Lower leg skin (tissue), 4 donors: Measurements from ENCODE around the gene PTGDS. TPM values are rescaled to one million over a fixed set of nuclear protein-coding genes. Genes with fewer than 3 reads are reported as not detected.

Experiments
- DNase-seq, 2 donors: peaks; one replicate each; pipeline ENCODE4 v3.0.0-alpha.2; 2019; ENCODE audit warnings: low spot score in 2 of 2
- H3K4me3 ChIP-seq: fragments of 200-600 bp; sonication (generic); 2 replicates; pipeline ENCODE4 v1.5.1; 2017; ENCODE audit warnings: mild to moderate bottlenecking, low read depth; ENCODE audit not compliant: poor library complexity, severe bottlenecking
- CTCF ChIP-seq, 3 donors: fragments of 450-650 bp; IDR thresholded peaks; one replicate each; pipeline ENCODE4 v1.5.1; 2016; ENCODE audit warnings: antibody characterized with exemption in 3 of 3, mild to moderate bottlenecking in 3 of 3, moderate library complexity in 2 of 3
- POLR2A ChIP-seq, 2 donors: fragments of 450-650 bp; IDR thresholded peaks; one replicate each; pipeline ENCODE4 v1.6.1; 2016 to 2017; ENCODE audit warnings: antibody characterized with exemption in 2 of 2, mild to moderate bottlenecking in 1 of 2, moderate library complexity in 1 of 2
- WGBS, 2 donors: methylation state at CpG; one replicate each; pipeline ENCODE4 v1.1.5; 2018; 5-methylcytosine and 5-hydroxymethylcytosine counted together
- intact Hi-C: fragments of 100-400 bp; cut with DNase I; formaldehyde crosslinking; loops from one replicate; pipeline ENCODE4 v1.15.0; 2023; ENCODE audit warnings: low total_unique reads
- total RNA-seq, 4 donors: library from RNA; depleted of rRNA; stranded (reverse); fragments of >200 nt; gene quantifications; one replicate each; pipeline ENCODE4 v1.1.0, GENCODE V29; 2016

The PTGDS gene
- total RNA-seq, 4 donors from 2014 or later: 9.7 to 75.3 (median 14.8) TPM

GRCh38 chr9:136996361-136997292 lies 19.3 kb downstream of the PTGDS start, which contains the start of gene CLIC3:
Gene CLIC3, minus strand, starts transcription at chr9:136996568. Its CDS starts 25 bp downstream, at chr9:136996543.
- H3K4me3 ChIP-seq: no peak within 1 kb of the TSS
- WGBS, 2 donors: 24 to 36% methylated on average over 18 to 25 of the region's 35 CpGs
- intact Hi-C loops: no loop called here
- DNase-seq: no peak
- TF ChIP-seq POLR2A (IDR thresholded peaks at IDR 0.05) (no peak), CTCF (IDR thresholded peaks at IDR 0.05) (no peak)

- TF ChIP-seq POLR2A (IDR thresholded peaks at IDR 0.05) (no peak), CTCF (IDR thresholded peaks at IDR 0.05) (no peak)
- WGBS, 2 donors: 80 to 86% methylated on average over 3 to 10 of the region's 10 CpGs
Measured at GRCh38 chr9:136997371-136997770, 20.1 kb downstream of the PTGDS start.

GRCh38 chr9:136997830-136998234 lies 20.5 kb downstream of the PTGDS start:
- TF ChIP-seq CTCF (IDR thresholded peaks at IDR 0.05): no peak
- TF ChIP-seq POLR2A (IDR thresholded peaks at IDR 0.05): no peak
- H3K4me3 ChIP-seq: no peak overlapping the region
- no peak for DNase-seq
- 63 to 77% methylated on average over 18 of the region's 18 CpGs for WGBS, 2 donors
- intact Hi-C loops: no loop called here

More at GRCh38 chr9:136997371-136997770, 20.1 kb downstream of the PTGDS start:
- DNase-seq: no peak
- H3K4me3 ChIP-seq: no peak overlapping the region
- intact Hi-C loops: no loop called here

- intact Hi-C loops: no loop called here
- DNase-seq: no peak
- no peak for TF ChIP-seq CTCF (IDR thresholded peaks at IDR 0.05)
- no peak for TF ChIP-seq POLR2A (IDR thresholded peaks at IDR 0.05)
- 61 to 69% methylated on average over 10 of the region's 10 CpGs for WGBS, 2 donors
- H3K4me3 ChIP-seq: no peak overlapping the region
Measured at GRCh38 chr9:137000177-137000930, 23.1 kb downstream of the PTGDS start.

GRCh38 chr9:137001857-137002645 lies 24.7 kb downstream of the PTGDS start:
- DNase-seq: no peak
- TF ChIP-seq POLR2A (IDR thresholded peaks at IDR 0.05) (no peak), CTCF (IDR thresholded peaks at IDR 0.05) (no peak)
- intact Hi-C loops: no loop called here
- 80 to 83% methylated on average over 20 of the region's 20 CpGs for WGBS, 2 donors
- no peak overlapping the region for H3K4me3 ChIP-seq
